Osteocyte (in vitro differentiated cells): Measurements from ENCODE around the gene CDH22. TPM values are rescaled to one million over a fixed set of nuclear protein-coding genes. Genes with fewer than 3 reads are reported as not detected.

ENCODE experiments used
- DNase-seq: peaks from one replicate; pipeline ENCODE4 v3.0.0; 2021; ENCODE audit warnings: mixed read lengths; ENCODE audit not compliant: unreplicated experiment; ENCODE audit errors: extremely low spot score
- H3K27ac Mint-ChIP-seq: one replicate; pipeline ENCODE4 v1.8.0; 2021; ENCODE audit warnings: mild to moderate bottlenecking, mixed read lengths; ENCODE audit not compliant: unreplicated experiment
- H3K27me3 Mint-ChIP-seq: one replicate; pipeline ENCODE4 v1.8.0; 2021; ENCODE audit warnings: mixed read lengths; ENCODE audit not compliant: unreplicated experiment
- H3K36me3 Mint-ChIP-seq: one replicate; pipeline ENCODE4 v1.8.0; 2021; ENCODE audit warnings: mixed read lengths; ENCODE audit not compliant: unreplicated experiment
- H3K4me1 Mint-ChIP-seq: one replicate; pipeline ENCODE4 v1.8.0; 2021; ENCODE audit warnings: mixed read lengths; ENCODE audit not compliant: unreplicated experiment
- H3K4me3 Mint-ChIP-seq: one replicate; pipeline ENCODE4 v1.8.0; 2021; ENCODE audit warnings: mild to moderate bottlenecking, moderate library complexity, mixed read lengths; ENCODE audit not compliant: unreplicated experiment
- H3K9me3 Mint-ChIP-seq: one replicate; pipeline ENCODE4 v1.8.0; 2021; ENCODE audit warnings: mixed read lengths; ENCODE audit not compliant: unreplicated experiment
- CTCF ChIP-seq: fragments of 200-600 bp; sonication (generic); IDR thresholded peaks from 2 replicates; pipeline ENCODE4 v1.5.0; 2021; ENCODE audit warnings: antibody characterized with exemption, mild to moderate bottlenecking, moderate library complexity
- total RNA-seq: library from RNA; stranded (reverse); gene quantifications from 2 replicates; pipeline ENCODE4 v1.2.1, GENCODE V29; 2021

CDH22 gene
- total RNA-seq, 1 donor from 2014 or later, result not detected

GRCh38 chr20:46306743-46307138, 1.6 kb downstream of the CDH22 start:
- H3K4me1 Mint-ChIP-seq, result peaks cover 3% of the 10 kb centered on the region
- TF ChIP-seq CTCF, result no peak
- H3K4me3 Mint-ChIP-seq, result peak overlapping the region; percentile 8
- no peaks in the 10 kb centered on the region for H3K9me3 Mint-ChIP-seq
- H3K27ac Mint-ChIP-seq, result no peak overlapping the region
- DNase-seq, result no peak
- H3K36me3 Mint-ChIP-seq, result no peaks in the 10 kb centered on the region
- H3K27me3 Mint-ChIP-seq, result peaks cover 75% of the 10 kb centered on the region

GRCh38 chr20:46305973-46306360, 2.3 kb downstream of the CDH22 start:
- Mint-ChIP-seq H3K27me3 (peaks cover 67% of the 10 kb centered on the region), H3K9me3 (no peaks in the 10 kb centered on the region), H3K27ac (no peak overlapping the region), H3K4me1 (peaks cover 3% of the 10 kb centered on the region), H3K36me3 (no peaks in the 10 kb centered on the region), H3K4me3 (no peak overlapping the region)
- DNase-seq, result no peak
- no peak for TF ChIP-seq CTCF

- H3K27ac Mint-ChIP-seq, result no peak overlapping the region
- H3K9me3 Mint-ChIP-seq, result no peaks in the 10 kb centered on the region
- H3K4me1 Mint-ChIP-seq, result peaks cover 3% of the 10 kb centered on the region
- no peaks in the 10 kb centered on the region for H3K36me3 Mint-ChIP-seq
- no peak overlapping the region for H3K4me3 Mint-ChIP-seq
- no peak for DNase-seq
- peaks cover 62% of the 10 kb centered on the region for H3K27me3 Mint-ChIP-seq
- TF ChIP-seq CTCF, result no peak
These were observed 2.8 kb downstream of the CDH22 start for GRCh38 chr20:46305331-46305972.

GRCh38 chr20:46304852-46305251, 3.4 kb downstream of the CDH22 start:
- Mint-ChIP-seq H3K36me3 (no peaks in the 10 kb centered on the region), H3K27me3 (peaks cover 59% of the 10 kb centered on the region)

GRCh38 chr20:46304361-46304760, 3.9 kb downstream of the CDH22 start:
- Mint-ChIP-seq H3K4me1 (peaks cover 3% of the 10 kb centered on the region), H3K27me3 (peaks cover 54% of the 10 kb centered on the region), H3K27ac (no peak overlapping the region), H3K4me3 (no peak overlapping the region), H3K9me3 (no peaks in the 10 kb centered on the region), H3K36me3 (no peaks in the 10 kb centered on the region)
- no peak for TF ChIP-seq CTCF
- DNase-seq, result no peak

More at GRCh38 chr20:46304852-46305251, 3.4 kb downstream of the CDH22 start:
- Mint-ChIP-seq H3K9me3 (no peaks in the 10 kb centered on the region), H3K27ac (no peak overlapping the region), H3K4me3 (no peak overlapping the region), H3K4me1 (peaks cover 3% of the 10 kb centered on the region)
- no peak for TF ChIP-seq CTCF
- no peak for DNase-seq
